Thoracic aorta (tissue), 2 donors: ENCODE data around the gene ITGAE. TPM values are rescaled to one million over a fixed set of nuclear protein-coding genes. Genes with fewer than 3 reads are reported as not detected.
A peak's percentile ranks its signal among the peaks of the same experiment; 100 is the strongest.
"Not testable (repeated sequence)": the region's sequence is repeated elsewhere in the genome, so short reads cannot be mapped to it uniquely, and the experiment has no call there.

Experiments used
- ATAC-seq: fragments of 150-250 bp; one replicate; pipeline ENCODE4 v1.8.0; 2017; ENCODE audit warnings: low read depth; ENCODE audit not compliant: insufficient number of reproducible peaks, low FRiP score
- DNase-seq: peaks from one replicate; pipeline ENCODE4 v3.0.0-alpha.2; 2020; ENCODE audit warnings: low spot score
- H3K27ac ChIP-seq, 2 donors: fragments of 200-600 bp; sonication (generic); 1 replicate in 1 of 2; 2 replicates in 1 of 2; pipeline ENCODE4 v1.5.1; 2016; ENCODE audit warnings: mild to moderate bottlenecking in 2 of 2, moderate library complexity in 2 of 2
- H3K27me3 ChIP-seq: fragments of 200-600 bp; sonication (generic); replicated peaks from 2 replicates; pipeline ENCODE4 v1.6.0; 2016; ENCODE audit warnings: mild to moderate bottlenecking; ENCODE audit not compliant: insufficient read depth
- H3K36me3 ChIP-seq: fragments of 200-600 bp; sonication (generic); one replicate; pipeline ENCODE4 v1.5.1; 2016
- H3K4me1 ChIP-seq, 2 donors: fragments of 200-600 bp; sonication (generic); 1 replicate in 1 of 2; 2 replicates in 1 of 2; pipeline versions ENCODE4 v1.5.1 to v1.6.0; 2016; ENCODE audit warnings: low read depth in 2 of 2, mild to moderate bottlenecking in 1 of 2; ENCODE audit not compliant: control insufficient read depth in 1 of 2
- H3K4me3 ChIP-seq: fragments of 200-600 bp; sonication (generic); 2 replicates; pipeline ENCODE4 v1.5.1; 2016; ENCODE audit warnings: mild to moderate bottlenecking
- H3K9me3 ChIP-seq: fragments of 200-600 bp; sonication (generic); 2 replicates; pipeline ENCODE4 v1.5.1; 2016
- total RNA-seq, 2 donors: library from RNA; depleted of rRNA; stranded (reverse); fragments of >200 nt; gene quantifications; one replicate each; pipeline versions ENCODE4 v1.1.0 to v1.2.3, GENCODE V29; 2016
- TF ChIP-seq, protein P1 (sequence below): fragments of 200-600 bp; sonication (generic); IDR thresholded peaks from one replicate; pipeline ENCODE4 v1.5.1; 2019; ENCODE audit warnings: antibody characterized with exemption

Gene ITGAE
- total RNA-seq, 2 donors from 2014 or later, result 4.2 to 23.4 TPM

DNA sequence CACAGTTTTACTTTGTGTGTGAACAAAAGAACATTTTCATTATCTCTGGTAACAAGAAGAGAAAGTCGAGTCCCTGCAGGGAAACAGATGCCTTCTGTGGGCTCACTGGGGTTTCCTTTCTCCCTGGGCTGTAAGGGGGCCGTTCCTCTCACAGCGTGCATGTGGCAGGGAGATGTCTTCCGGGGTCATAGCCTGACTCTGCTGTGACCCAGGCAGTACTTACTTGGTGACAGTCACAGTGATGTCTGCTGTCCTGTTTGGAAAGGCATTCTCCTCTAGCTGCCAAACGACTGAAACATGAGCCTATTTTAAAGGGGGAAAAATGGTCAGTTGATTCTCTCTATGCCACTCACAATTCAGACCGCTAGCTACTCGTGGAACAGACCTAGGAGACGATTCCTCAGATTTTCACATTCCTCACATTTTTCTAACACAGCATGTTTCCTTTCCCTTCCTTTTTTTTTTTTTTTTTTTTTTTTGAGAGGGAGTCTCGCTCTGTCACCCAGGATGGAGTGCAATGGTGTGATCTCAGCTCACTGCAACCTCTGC, 70.0 kb downstream of the ITGAE start:
- no peak overlapping the region for H3K27ac ChIP-seq
- no peaks in the 10 kb centered on the region for H3K4me1 ChIP-seq
- ATAC-seq, result no peak
- no peaks in the 10 kb centered on the region for H3K27me3 ChIP-seq
- H3K4me3 ChIP-seq, result no peak overlapping the region
- TF ChIP-seq, protein P1, sequence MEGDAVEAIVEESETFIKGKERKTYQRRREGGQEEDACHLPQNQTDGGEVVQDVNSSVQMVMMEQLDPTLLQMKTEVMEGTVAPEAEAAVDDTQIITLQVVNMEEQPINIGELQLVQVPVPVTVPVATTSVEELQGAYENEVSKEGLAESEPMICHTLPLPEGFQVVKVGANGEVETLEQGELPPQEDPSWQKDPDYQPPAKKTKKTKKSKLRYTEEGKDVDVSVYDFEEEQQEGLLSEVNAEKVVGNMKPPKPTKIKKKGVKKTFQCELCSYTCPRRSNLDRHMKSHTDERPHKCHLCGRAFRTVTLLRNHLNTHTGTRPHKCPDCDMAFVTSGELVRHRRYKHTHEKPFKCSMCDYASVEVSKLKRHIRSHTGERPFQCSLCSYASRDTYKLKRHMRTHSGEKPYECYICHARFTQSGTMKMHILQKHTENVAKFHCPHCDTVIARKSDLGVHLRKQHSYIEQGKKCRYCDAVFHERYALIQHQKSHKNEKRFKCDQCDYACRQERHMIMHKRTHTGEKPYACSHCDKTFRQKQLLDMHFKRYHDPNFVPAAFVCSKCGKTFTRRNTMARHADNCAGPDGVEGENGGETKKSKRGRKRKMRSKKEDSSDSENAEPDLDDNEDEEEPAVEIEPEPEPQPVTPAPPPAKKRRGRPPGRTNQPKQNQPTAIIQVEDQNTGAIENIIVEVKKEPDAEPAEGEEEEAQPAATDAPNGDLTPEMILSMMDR, result no peak
- no peaks in the 10 kb centered on the region for H3K36me3 ChIP-seq
- H3K9me3 ChIP-seq, result no peaks in the 10 kb centered on the region
- DNase-seq, result no peak

DNA sequence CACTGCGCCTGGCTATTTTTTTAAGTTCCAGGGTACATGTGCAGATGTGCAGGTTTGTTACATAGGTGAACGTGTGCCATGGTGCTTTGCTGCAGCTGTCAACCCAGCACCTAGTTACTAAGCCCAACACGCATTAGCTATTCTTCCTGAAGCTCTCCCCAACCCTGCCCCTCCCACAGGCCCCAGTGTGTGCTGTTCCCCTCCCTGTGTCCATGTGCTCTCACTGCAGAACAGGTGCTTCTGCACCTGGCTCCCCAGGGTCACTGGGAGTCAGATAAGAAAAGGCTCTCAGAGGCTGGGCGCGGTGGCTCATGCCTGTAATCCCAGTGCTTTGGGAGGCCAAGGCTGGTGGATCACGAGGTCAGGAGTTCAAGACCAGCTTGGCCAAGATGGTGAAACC, 71.1 kb downstream of the ITGAE start:
- Histone ChIP-seq H3K27ac (no peak overlapping the region), H3K4me3 (no peak overlapping the region), H3K27me3 (no peaks in the 10 kb centered on the region), H3K9me3 (no peaks in the 10 kb centered on the region), H3K4me1 (no peaks in the 10 kb centered on the region), H3K36me3 (no peaks in the 10 kb centered on the region)
- TF ChIP-seq, protein P1, result no peak
- DNase-seq, result no peak
- no peak for ATAC-seq

DNA sequence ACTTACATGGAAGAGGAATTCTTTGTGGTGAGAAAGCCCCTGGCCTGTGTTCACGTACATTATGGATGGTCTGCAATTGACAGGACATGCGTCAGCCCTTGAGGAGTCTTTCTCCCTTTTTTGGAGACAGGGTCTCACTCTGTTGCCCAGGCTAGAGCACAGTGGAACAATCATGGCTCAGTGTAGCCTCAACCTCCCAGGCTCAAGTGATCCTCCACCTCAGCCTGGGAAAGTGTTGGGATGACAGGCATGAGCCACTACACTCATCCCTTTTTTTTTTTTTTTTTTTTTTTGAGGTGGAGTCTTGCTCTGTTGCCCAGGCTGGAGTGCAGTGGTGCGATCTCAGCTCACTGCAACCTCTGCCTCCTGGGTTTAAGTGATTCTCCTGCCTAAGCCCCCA, 72.9 kb downstream of the ITGAE start:
- not testable (repeated sequence) for H3K4me3 ChIP-seq, DNase-seq, H3K27ac ChIP-seq, ATAC-seq, H3K9me3 ChIP-seq, H3K27me3 ChIP-seq, H3K4me1 ChIP-seq, H3K36me3 ChIP-seq

DNA sequence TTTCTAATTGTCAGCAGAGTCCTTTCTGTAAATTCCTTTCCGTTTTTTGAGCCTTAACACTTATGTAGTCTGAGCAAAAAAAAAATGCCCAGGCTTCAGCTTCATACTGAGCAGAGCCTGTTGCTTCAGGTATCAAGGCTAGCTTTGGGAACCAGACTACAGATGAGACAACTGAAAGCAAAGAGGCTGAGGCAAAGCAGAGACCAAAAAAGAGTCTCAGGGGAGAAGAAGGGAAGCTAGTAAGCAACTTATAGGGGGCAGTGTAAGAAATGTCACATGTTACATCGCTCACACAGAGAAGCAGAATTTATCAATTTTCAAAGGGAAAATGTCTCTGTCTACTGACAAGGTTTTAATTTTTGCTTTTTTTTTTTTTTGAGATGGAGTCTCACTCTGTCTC, 73.9 kb downstream of the ITGAE start:
- H3K4me1 ChIP-seq, result peaks cover 12 to 20% of the 10 kb centered on the region in 2 donors
- ATAC-seq (no peak), DNase-seq (no peak)
- H3K27me3 ChIP-seq, result no peaks in the 10 kb centered on the region
- no peaks in the 10 kb centered on the region for H3K36me3 ChIP-seq
- H3K9me3 ChIP-seq, result no peaks in the 10 kb centered on the region
- H3K4me3 ChIP-seq, result no peak overlapping the region
- TF ChIP-seq, protein P1, result no peak
- no peak overlapping the region for H3K27ac ChIP-seq

GRCh38 chr17:3724378-3725077, 76.5 kb downstream of the ITGAE start:
- no peaks in the 10 kb centered on the region for H3K36me3 ChIP-seq
- H3K27ac ChIP-seq, result no peak overlapping the region
- peaks cover 22 to 39% of the 10 kb centered on the region in 2 donors for H3K4me1 ChIP-seq
- DNase-seq (no peak), ATAC-seq (no peak)
- H3K9me3 ChIP-seq, result no peaks in the 10 kb centered on the region
- peak overlapping the region; percentile 80 for H3K4me3 ChIP-seq
- TF ChIP-seq, protein P1, result no peak
- no peaks in the 10 kb centered on the region for H3K27me3 ChIP-seq
